ENCODE data around the gene NCEH1. TPM values are rescaled to one million over a fixed set of nuclear protein-coding genes. Genes with fewer than 3 reads are reported as not detected.

NCEH1 gene
- polyA plus RNA-seq, 4 donors = 4.6 to 5.9 (median 4.9) TPM

GRCh38 chr3:172649987-172650386 is 60.9 kb downstream of the NCEH1 start:
- no peak for DNase-seq (ENCODE audit: low read depth in 4 of 4, low spot score in 3 of 4)

- no peak for DNase-seq (ENCODE audit: low read depth in 4 of 4, low spot score in 3 of 4)
Observed at GRCh38 chr3:172648747-172649146, 62.1 kb downstream of the NCEH1 start.

GRCh38 chr3:172647823-172648222 is 63.0 kb downstream of the NCEH1 start:
- DNase-seq (ENCODE audit: low read depth in 4 of 4, low spot score in 3 of 4) = no peak

GRCh38 chr3:172647080-172647479 is 63.8 kb downstream of the NCEH1 start:
- no peak for DNase-seq (ENCODE audit: low read depth in 4 of 4, low spot score in 3 of 4)

- DNase-seq (ENCODE audit: low read depth in 4 of 4, low spot score in 3 of 4) = no peak
Observed at GRCh38 chr3:172646439-172647015, 64.3 kb downstream of the NCEH1 start.

GRCh38 chr3:172644258-172644657 is 66.6 kb downstream of the NCEH1 start:
- no peak for DNase-seq (ENCODE audit: low read depth in 4 of 4, low spot score in 3 of 4)

GRCh38 chr3:172643506-172644179 is 67.2 kb downstream of the NCEH1 start:
- DNase-seq (ENCODE audit: low read depth in 4 of 4, low spot score in 3 of 4) = no peak

GRCh38 chr3:172641291-172641690 is 69.6 kb downstream of the NCEH1 start:
- no peak for DNase-seq (ENCODE audit: low read depth in 4 of 4, low spot score in 3 of 4)

- DNase-seq (ENCODE audit: low read depth in 4 of 4, low spot score in 3 of 4) = no peak
Observed at GRCh38 chr3:172640751-172641150, 70.1 kb downstream of the NCEH1 start.

- no peak for DNase-seq (ENCODE audit: low read depth in 4 of 4, low spot score in 3 of 4)
Observed at GRCh38 chr3:172635588-172635987, 75.3 kb downstream of the NCEH1 start.

- no peak for DNase-seq (ENCODE audit: low read depth in 4 of 4, low spot score in 3 of 4)
Observed at GRCh38 chr3:172634948-172635347, 75.9 kb downstream of the NCEH1 start.

- no peak for DNase-seq (ENCODE audit: low read depth in 4 of 4, low spot score in 3 of 4)
Observed at GRCh38 chr3:172630316-172630715, 80.6 kb downstream of the NCEH1 start.

GRCh38 chr3:172629470-172629869 is 81.4 kb downstream of the NCEH1 start:
- DNase-seq (ENCODE audit: low read depth in 4 of 4, low spot score in 3 of 4) = no peak

- DNase-seq (ENCODE audit: low read depth in 4 of 4, low spot score in 3 of 4) = no peak
Observed at GRCh38 chr3:172627057-172627809, 83.6 kb downstream of the NCEH1 start.

GRCh38 chr3:172626021-172626640 is 84.7 kb downstream of the NCEH1 start:
- no peak for DNase-seq (ENCODE audit: low read depth in 4 of 4, low spot score in 3 of 4)

- DNase-seq (ENCODE audit: low read depth in 4 of 4, low spot score in 3 of 4) = no peak
Observed at GRCh38 chr3:172625404-172625803, 85.5 kb downstream of the NCEH1 start.

GRCh38 chr3:172624999-172625398 is 85.9 kb downstream of the NCEH1 start:
- no peak for DNase-seq (ENCODE audit: low read depth in 4 of 4, low spot score in 3 of 4)

GRCh38 chr3:172622916-172623700 is 87.8 kb downstream of the NCEH1 start:
- DNase-seq (ENCODE audit: low read depth in 4 of 4, low spot score in 3 of 4) = peak in 1 of 4 donors; percentile 22

- no peak for DNase-seq (ENCODE audit: low read depth in 4 of 4, low spot score in 3 of 4)
Observed at GRCh38 chr3:172622156-172622555, 88.7 kb downstream of the NCEH1 start.

- DNase-seq (ENCODE audit: low read depth in 4 of 4, low spot score in 3 of 4) = no peak
Observed at GRCh38 chr3:172617976-172618375, 92.9 kb downstream of the NCEH1 start.

Measured in right renal pelvis (tissue), 4 donors.